Activated CD8-positive, alpha-beta memory T cell treated with anti-CD3 and anti-CD28 coated beads for 36 hours (primary cell): ENCODE data around the gene IL1RAP. TPM values are rescaled to one million over a fixed set of nuclear protein-coding genes. Genes with fewer than 3 reads are reported as not detected.
"Not testable (repeated sequence)": the region's sequence is repeated elsewhere in the genome, so short reads cannot be mapped to it uniquely, and the experiment has no call there.

Source experiments
- CTCF ChIA-PET: fragments of 350-600 bp; sonication (Branson Sonifier 250); formaldehyde crosslinking; loops from one replicate; lab custom pipeline; 2021; ENCODE audit warnings: antibody characterized with exemption; lab: Charles Lee
- POLR2A ChIA-PET: fragments of 350-600 bp; sonication (Branson Sonifier 250); formaldehyde crosslinking; loops from one replicate; lab custom pipeline; 2021; ENCODE audit warnings: antibody characterized with exemption; lab: Charles Lee
- total RNA-seq, 2 experiments: library from RNA; stranded (reverse); gene quantifications; one replicate each; pipeline ENCODE4 v1.2.3, GENCODE V29; 2021

IL1RAP gene
- 10 to 100 TPM in 1 of 2 experiments, 1 to 10 TPM in 1; 9.0 to 11.1 TPM for total RNA-seq

- CTCF ChIA-PET, result interaction anchor here (0.5 to 1.6 kb wide), 3 partner anchors 16 to 551 kb away, joined by 3 to 4 read pairs (median 4); no protein-coding TSS in a partner anchor
- POLR2A ChIA-PET, result interaction anchor here (0.6 to 1.6 kb wide), 4 partner anchors 22 to 108 kb away, joined by 3 to 7 read pairs (median 4); no protein-coding TSS in a partner anchor
Observed at GRCh38 chr3:190513409-190514370, at the start of gene IL1RAP. Gene IL1RAP, plus strand, starts transcription at chr3:190514085. Its CDS starts 50,205 bp downstream, at chr3:190564290.

- ChIA-PET CTCF (no interaction called here), POLR2A (no interaction called here)
Observed at GRCh38 chr3:190467922-190468321, 46.0 kb upstream of the IL1RAP start.

- POLR2A ChIA-PET, result not testable (repeated sequence)
Observed at GRCh38 chr3:190473261-190473660, 40.6 kb upstream of the IL1RAP start.

GRCh38 chr3:190481779-190482178, 32.1 kb upstream of the IL1RAP start:
- ChIA-PET CTCF (no interaction called here), POLR2A (no interaction called here)

More at GRCh38 chr3:190473261-190473660, 40.6 kb upstream of the IL1RAP start:
- CTCF ChIA-PET, result not testable (repeated sequence)

DNA sequence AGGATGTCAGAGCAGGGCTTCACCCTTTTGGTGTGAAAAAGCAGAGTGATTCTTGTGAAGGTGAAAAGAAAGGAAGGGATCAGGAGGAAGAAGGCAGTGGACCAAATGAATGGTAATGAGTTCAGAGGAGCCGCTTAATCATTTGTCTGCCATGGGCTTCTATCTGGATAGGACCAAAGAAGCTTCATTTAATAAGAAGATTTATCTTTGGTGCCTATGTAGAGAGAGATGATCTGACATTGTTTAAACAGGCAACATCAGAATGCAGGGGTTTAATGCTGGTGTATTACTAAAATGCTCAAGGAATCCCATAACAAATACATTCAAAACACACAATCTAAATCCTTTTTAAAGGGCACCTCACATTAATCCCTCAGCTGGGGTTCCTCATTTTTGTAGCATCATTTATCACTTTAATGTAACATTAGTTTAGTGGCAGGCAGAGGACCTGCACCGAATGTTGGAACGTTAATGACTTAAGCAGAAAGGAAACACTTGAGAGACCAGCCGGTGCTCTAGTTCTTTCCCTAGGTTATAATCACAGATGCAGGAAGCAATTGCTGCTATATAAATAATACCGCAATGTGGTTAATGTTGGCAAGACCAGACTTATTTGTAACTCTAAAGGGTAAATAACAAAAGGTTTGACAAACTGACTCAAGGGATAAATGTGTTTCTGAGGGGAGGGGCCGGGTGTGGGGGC, 27.9 kb upstream of the IL1RAP start:
- CTCF ChIA-PET, result no interaction called here
- POLR2A ChIA-PET, result no interaction called here

DNA sequence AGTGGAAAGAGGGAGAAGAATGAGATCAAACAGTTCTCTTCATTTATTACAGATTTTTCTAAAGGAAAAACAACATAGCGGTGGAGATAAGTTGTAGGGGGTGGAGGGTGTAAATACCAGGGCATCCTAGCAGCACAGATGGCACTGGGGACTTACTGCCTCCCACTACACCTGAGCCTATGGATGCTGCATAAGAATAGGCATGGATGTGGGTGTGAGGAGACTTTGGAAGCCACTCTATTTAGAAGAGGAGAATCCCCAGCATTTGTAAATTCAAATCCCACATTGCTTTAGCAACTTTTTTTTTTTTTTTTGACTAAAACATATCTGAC, 27.4 kb upstream of the IL1RAP start:
- POLR2A ChIA-PET, result no interaction called here
- CTCF ChIA-PET, result no interaction called here

GRCh38 chr3:190486908-190487607, 26.8 kb upstream of the IL1RAP start:
- ChIA-PET POLR2A (no interaction called here), CTCF (no interaction called here)

- CTCF ChIA-PET, result interaction anchor here (1.7 kb wide), 1 partner anchor 22 kb away, joined by 4 read pairs; the partner anchor contains the start of gene IL1RAP
- POLR2A ChIA-PET, result interaction anchor here (0.9 kb wide), 1 partner anchor 23 kb away, joined by 4 read pairs; the partner anchor contains the start of gene IL1RAP
Observed at GRCh38 chr3:190491533-190492054, 22.3 kb upstream of the IL1RAP start.

- ChIA-PET POLR2A (no interaction called here), CTCF (interaction anchor here (1.7 kb wide), 1 partner anchor 22 kb away, joined by 4 read pairs; the partner anchor contains the start of gene IL1RAP)
Observed at GRCh38 chr3:190492129-190492528, 21.8 kb upstream of the IL1RAP start.

GRCh38 chr3:190492966-190493365, 20.9 kb upstream of the IL1RAP start:
- ChIA-PET POLR2A (no interaction called here), CTCF (no interaction called here)

- CTCF ChIA-PET, result no interaction called here
Observed at GRCh38 chr3:190494907-190495306, 19.0 kb upstream of the IL1RAP start.

DNA sequence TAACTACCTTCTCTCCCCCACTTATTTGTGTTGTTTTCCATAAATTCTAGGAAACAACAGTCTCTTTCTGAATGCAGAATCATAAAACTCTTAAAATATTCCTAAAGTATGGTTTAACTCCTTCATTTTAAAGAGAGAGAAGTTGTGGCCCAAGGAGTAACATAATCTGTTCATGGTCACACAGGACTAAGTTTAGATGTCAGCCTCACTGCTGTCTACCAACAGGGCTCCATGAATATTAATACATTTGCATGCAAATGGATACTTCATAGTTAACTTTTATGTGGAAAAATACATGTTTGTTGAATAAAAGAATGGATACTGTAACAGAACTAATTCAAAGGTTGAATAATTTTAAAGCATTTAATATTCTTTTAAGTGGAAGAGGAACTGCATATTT, 18.5 kb upstream of the IL1RAP start:
- CTCF ChIA-PET, result no interaction called here
- POLR2A ChIA-PET, result no interaction called here

More at GRCh38 chr3:190494907-190495306, 19.0 kb upstream of the IL1RAP start:
- POLR2A ChIA-PET, result no interaction called here

GRCh38 chr3:190495796-190496195, 18.1 kb upstream of the IL1RAP start:
- ChIA-PET POLR2A (no interaction called here), CTCF (no interaction called here)

DNA sequence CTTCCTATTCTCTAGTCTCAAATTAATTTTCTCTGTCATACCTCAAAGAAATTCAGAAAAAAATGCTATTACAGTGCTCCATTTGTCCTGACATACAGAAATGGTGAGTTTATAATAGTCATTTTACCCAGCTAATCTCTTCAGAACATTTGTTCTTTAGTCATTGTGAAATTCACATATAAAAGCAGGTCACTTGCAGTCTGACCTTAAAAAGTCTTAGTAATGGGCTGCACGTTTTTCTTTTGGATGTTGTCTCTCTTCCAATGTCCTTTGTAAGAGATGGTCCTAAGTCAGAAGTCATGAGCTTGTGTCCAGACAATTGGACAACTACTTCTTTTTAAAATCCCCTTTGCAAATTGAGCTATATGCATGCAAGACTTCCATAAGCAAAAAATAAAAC, 17.0 kb upstream of the IL1RAP start:
- ChIA-PET CTCF (no interaction called here), POLR2A (no interaction called here)

DNA sequence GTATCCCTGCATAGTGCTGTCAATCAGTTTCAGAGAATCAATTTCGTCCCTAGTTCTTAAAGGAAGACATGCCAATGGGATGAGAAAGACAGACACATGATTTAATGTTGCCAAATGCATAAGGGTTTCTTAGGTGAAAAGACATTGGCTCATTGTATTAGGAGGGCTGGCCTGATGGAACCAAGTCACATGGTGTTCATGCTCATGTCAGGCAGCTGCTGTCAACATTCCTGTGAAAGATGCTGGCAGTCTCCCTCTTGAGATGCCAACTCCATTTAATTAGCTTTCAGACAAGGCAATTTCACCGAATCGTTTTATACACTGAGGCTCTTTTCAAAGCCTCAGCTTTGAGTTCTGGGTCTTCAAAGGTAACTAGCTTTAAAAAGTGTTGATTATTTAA, 16.1 kb upstream of the IL1RAP start:
- POLR2A ChIA-PET, result no interaction called here
- CTCF ChIA-PET, result no interaction called here

- POLR2A ChIA-PET, result no interaction called here
- CTCF ChIA-PET, result no interaction called here
Observed at GRCh38 chr3:190498293-190498692, 15.6 kb upstream of the IL1RAP start.

DNA sequence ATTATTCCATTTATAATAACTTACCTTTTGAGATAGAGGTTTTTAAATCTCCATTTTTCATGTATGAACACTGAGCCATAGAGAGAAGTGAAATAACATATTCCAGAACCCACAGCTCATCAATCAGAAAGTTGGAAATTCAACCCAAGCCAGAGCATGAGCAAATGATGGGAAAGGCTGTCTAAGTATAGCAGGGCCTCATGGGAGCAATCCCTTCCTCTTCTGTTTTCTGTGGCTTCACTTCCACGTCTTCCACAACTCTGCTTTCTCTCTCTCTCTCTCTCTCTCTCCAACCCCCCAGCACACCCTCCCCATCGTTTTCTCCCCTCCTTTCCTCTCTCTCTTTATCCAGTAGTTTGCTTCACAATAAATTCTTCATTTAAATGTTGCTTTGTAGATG, 14.8 kb upstream of the IL1RAP start:
- CTCF ChIA-PET, result interaction anchor here (0.7 kb wide), 1 partner anchor 614 kb away, joined by 3 read pairs; no protein-coding TSS in a partner anchor
- POLR2A ChIA-PET, result no interaction called here

GRCh38 chr3:190502946-190503345, 10.9 kb upstream of the IL1RAP start:
- POLR2A ChIA-PET, result no interaction called here
- CTCF ChIA-PET, result no interaction called here
